Measurements from ENCODE around the gene SDSL. TPM values are rescaled to one million over a fixed set of nuclear protein-coding genes. Genes with fewer than 3 reads are reported as not detected.

SDSL gene
- total RNA-seq, 1 experiment from 2014 or later, result 0.52 TPM

DNA sequence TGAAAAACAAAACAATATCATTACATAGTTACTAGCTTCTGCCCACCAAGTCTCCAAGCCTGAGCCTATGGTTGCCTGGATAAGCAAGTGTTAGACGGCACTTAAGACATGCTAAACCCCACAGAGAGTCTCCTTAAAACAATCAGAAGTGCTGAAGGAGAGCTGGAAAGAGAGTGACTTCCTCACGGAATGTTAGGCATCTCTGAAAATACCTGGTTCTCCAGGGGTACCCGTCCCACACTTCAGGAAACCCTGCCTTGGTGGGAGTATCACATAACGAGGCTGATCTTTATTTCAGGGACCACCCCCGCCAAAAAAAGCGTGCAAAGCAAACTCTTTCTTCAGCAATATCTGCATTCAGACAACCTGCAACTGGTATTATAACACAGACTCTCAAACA, 31.1 kb downstream of the SDSL start:
- peaks cover 18% of the 10 kb centered on the region for H3K4me1 Mint-ChIP-seq
- no peaks in the 10 kb centered on the region; the same call in none of the 2 replicates for H3K27me3 Mint-ChIP-seq (ENCODE audit: low read depth)
- CTCF ChIA-PET, result interaction anchor here (0.7 to 2.6 kb wide), 4 partner anchors 9 to 72 kb away, joined by 3 to 29 read pairs (median 6); no protein-coding TSS in a partner anchor
- DNase-seq (ENCODE audit: low spot score) (no peak), ATAC-seq (peak; percentile 58)
- no peak overlapping the region for H3K4me3 Mint-ChIP-seq
- H3K36me3 Mint-ChIP-seq, result no peaks in the 10 kb centered on the region
- POLR2A ChIA-PET, result no interaction called here
- no peak overlapping the region for H3K27ac Mint-ChIP-seq
- no peaks in the 10 kb centered on the region for H3K9me3 Mint-ChIP-seq
- TF ChIP-seq, protein P1, sequence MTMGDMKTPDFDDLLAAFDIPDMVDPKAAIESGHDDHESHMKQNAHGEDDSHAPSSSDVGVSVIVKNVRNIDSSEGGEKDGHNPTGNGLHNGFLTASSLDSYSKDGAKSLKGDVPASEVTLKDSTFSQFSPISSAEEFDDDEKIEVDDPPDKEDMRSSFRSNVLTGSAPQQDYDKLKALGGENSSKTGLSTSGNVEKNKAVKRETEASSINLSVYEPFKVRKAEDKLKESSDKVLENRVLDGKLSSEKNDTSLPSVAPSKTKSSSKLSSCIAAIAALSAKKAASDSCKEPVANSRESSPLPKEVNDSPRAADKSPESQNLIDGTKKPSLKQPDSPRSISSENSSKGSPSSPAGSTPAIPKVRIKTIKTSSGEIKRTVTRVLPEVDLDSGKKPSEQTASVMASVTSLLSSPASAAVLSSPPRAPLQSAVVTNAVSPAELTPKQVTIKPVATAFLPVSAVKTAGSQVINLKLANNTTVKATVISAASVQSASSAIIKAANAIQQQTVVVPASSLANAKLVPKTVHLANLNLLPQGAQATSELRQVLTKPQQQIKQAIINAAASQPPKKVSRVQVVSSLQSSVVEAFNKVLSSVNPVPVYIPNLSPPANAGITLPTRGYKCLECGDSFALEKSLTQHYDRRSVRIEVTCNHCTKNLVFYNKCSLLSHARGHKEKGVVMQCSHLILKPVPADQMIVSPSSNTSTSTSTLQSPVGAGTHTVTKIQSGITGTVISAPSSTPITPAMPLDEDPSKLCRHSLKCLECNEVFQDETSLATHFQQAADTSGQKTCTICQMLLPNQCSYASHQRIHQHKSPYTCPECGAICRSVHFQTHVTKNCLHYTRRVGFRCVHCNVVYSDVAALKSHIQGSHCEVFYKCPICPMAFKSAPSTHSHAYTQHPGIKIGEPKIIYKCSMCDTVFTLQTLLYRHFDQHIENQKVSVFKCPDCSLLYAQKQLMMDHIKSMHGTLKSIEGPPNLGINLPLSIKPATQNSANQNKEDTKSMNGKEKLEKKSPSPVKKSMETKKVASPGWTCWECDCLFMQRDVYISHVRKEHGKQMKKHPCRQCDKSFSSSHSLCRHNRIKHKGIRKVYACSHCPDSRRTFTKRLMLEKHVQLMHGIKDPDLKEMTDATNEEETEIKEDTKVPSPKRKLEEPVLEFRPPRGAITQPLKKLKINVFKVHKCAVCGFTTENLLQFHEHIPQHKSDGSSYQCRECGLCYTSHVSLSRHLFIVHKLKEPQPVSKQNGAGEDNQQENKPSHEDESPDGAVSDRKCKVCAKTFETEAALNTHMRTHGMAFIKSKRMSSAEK (CRISPR knock-in tag; IDR thresholded peaks at IDR 0.05; ENCODE audit: borderline replicate concordance), result no peak
- TF ChIP-seq, protein P2, sequence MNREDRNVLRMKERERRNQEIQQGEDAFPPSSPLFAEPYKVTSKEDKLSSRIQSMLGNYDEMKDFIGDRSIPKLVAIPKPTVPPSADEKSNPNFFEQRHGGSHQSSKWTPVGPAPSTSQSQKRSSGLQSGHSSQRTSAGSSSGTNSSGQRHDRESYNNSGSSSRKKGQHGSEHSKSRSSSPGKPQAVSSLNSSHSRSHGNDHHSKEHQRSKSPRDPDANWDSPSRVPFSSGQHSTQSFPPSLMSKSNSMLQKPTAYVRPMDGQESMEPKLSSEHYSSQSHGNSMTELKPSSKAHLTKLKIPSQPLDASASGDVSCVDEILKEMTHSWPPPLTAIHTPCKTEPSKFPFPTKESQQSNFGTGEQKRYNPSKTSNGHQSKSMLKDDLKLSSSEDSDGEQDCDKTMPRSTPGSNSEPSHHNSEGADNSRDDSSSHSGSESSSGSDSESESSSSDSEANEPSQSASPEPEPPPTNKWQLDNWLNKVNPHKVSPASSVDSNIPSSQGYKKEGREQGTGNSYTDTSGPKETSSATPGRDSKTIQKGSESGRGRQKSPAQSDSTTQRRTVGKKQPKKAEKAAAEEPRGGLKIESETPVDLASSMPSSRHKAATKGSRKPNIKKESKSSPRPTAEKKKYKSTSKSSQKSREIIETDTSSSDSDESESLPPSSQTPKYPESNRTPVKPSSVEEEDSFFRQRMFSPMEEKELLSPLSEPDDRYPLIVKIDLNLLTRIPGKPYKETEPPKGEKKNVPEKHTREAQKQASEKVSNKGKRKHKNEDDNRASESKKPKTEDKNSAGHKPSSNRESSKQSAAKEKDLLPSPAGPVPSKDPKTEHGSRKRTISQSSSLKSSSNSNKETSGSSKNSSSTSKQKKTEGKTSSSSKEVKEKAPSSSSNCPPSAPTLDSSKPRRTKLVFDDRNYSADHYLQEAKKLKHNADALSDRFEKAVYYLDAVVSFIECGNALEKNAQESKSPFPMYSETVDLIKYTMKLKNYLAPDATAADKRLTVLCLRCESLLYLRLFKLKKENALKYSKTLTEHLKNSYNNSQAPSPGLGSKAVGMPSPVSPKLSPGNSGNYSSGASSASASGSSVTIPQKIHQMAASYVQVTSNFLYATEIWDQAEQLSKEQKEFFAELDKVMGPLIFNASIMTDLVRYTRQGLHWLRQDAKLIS (CRISPR knock-in tag; IDR thresholded peaks at IDR 0.05; ENCODE audit: borderline replicate concordance), result no peak
- no peak for TF ChIP-seq TP53 (CRISPR knock-in tag; IDR thresholded peaks at IDR 0.05)
- TF ChIP-seq, protein P3, sequence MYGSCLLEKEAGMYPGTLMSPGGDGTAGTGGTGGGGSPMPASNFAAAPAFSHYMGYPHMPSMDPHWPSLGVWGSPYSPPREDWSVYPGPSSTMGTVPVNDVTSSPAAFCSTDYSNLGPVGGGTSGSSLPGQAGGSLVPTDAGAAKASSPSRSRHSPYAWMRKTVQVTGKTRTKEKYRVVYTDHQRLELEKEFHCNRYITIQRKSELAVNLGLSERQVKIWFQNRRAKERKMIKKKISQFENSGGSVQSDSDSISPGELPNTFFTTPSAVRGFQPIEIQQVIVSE (CRISPR knock-in tag; IDR thresholded peaks at IDR 0.05; ENCODE audit: borderline replicate concordance), result no peak
- no peak for TF ChIP-seq ZNF121 (CRISPR knock-in tag; IDR thresholded peaks at IDR 0.05)
- TF ChIP-seq JAZF1 (CRISPR knock-in tag; IDR thresholded peaks at IDR 0.05), result no peak
- no peak for TF ChIP-seq NR3C1 (CRISPR knock-in tag; conservative IDR thresholded peaks at IDR 0.05; ENCODE audit: low read depth)
- TF ChIP-seq, protein P4, sequence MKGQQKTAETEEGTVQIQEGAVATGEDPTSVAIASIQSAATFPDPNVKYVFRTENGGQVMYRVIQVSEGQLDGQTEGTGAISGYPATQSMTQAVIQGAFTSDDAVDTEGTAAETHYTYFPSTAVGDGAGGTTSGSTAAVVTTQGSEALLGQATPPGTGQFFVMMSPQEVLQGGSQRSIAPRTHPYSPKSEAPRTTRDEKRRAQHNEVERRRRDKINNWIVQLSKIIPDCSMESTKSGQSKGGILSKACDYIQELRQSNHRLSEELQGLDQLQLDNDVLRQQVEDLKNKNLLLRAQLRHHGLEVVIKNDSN (CRISPR knock-in tag; IDR thresholded peaks at IDR 0.05), result no peak
- no peak for TF ChIP-seq NR1H2 (CRISPR knock-in tag; IDR thresholded peaks at IDR 0.05)
- TF ChIP-seq, protein P5, sequence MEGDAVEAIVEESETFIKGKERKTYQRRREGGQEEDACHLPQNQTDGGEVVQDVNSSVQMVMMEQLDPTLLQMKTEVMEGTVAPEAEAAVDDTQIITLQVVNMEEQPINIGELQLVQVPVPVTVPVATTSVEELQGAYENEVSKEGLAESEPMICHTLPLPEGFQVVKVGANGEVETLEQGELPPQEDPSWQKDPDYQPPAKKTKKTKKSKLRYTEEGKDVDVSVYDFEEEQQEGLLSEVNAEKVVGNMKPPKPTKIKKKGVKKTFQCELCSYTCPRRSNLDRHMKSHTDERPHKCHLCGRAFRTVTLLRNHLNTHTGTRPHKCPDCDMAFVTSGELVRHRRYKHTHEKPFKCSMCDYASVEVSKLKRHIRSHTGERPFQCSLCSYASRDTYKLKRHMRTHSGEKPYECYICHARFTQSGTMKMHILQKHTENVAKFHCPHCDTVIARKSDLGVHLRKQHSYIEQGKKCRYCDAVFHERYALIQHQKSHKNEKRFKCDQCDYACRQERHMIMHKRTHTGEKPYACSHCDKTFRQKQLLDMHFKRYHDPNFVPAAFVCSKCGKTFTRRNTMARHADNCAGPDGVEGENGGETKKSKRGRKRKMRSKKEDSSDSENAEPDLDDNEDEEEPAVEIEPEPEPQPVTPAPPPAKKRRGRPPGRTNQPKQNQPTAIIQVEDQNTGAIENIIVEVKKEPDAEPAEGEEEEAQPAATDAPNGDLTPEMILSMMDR (IDR thresholded peaks at IDR 0.05), result no peak
- TF ChIP-seq, protein P6, sequence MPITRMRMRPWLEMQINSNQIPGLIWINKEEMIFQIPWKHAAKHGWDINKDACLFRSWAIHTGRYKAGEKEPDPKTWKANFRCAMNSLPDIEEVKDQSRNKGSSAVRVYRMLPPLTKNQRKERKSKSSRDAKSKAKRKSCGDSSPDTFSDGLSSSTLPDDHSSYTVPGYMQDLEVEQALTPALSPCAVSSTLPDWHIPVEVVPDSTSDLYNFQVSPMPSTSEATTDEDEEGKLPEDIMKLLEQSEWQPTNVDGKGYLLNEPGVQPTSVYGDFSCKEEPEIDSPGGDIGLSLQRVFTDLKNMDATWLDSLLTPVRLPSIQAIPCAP (CRISPR knock-in tag; IDR thresholded peaks at IDR 0.05), result no peak
- no peak for TF ChIP-seq ZNF219 (CRISPR knock-in tag; IDR thresholded peaks at IDR 0.05; ENCODE audit: borderline replicate concordance)
- TF ChIP-seq ZNF138 (CRISPR knock-in tag; conservative IDR thresholded peaks at IDR 0.05), result no peak
- TF ChIP-seq TEAD1 (CRISPR knock-in tag; IDR thresholded peaks at IDR 0.05), result no peak
- TF ChIP-seq ESRRA (CRISPR knock-in tag; IDR thresholded peaks at IDR 0.05; ENCODE audit: borderline replicate concordance), result no peak
- no peak for TF ChIP-seq GTF2I (CRISPR knock-in tag; conservative IDR thresholded peaks at IDR 0.05)
- TF ChIP-seq ELF4 (CRISPR knock-in tag; IDR thresholded peaks at IDR 0.05; ENCODE audit: low read depth), result no peak
